Measurements from ENCODE around the gene TRIO. TPM values are rescaled to one million over a fixed set of nuclear protein-coding genes. Genes with fewer than 3 reads are reported as not detected.

Gene TRIO
- total RNA-seq, 3 donors from 2014 or later (not counting 1 experiment from before 2014, with no cell fraction given): 84.6 to 136 (median 94.3) TPM

- TF ChIP-seq, protein P1, sequence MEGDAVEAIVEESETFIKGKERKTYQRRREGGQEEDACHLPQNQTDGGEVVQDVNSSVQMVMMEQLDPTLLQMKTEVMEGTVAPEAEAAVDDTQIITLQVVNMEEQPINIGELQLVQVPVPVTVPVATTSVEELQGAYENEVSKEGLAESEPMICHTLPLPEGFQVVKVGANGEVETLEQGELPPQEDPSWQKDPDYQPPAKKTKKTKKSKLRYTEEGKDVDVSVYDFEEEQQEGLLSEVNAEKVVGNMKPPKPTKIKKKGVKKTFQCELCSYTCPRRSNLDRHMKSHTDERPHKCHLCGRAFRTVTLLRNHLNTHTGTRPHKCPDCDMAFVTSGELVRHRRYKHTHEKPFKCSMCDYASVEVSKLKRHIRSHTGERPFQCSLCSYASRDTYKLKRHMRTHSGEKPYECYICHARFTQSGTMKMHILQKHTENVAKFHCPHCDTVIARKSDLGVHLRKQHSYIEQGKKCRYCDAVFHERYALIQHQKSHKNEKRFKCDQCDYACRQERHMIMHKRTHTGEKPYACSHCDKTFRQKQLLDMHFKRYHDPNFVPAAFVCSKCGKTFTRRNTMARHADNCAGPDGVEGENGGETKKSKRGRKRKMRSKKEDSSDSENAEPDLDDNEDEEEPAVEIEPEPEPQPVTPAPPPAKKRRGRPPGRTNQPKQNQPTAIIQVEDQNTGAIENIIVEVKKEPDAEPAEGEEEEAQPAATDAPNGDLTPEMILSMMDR (IDR thresholded peaks at IDR 0.05): peak; percentile 90
- 82% methylated on average over 6 of the region's 7 CpGs for WGBS (ENCODE audit: insufficient coverage)
- Histone ChIP-seq H3K4me1 (ENCODE audit: control insufficient read depth, insufficient read depth, low read length) (peaks cover 10% of the 10 kb centered on the region), H3K9me3 (ENCODE audit: control insufficient read depth, insufficient read depth, low read length) (no peaks in the 10 kb centered on the region), H3K27me3 (ENCODE audit: control insufficient read depth, insufficient read depth, low read length) (no peaks in the 10 kb centered on the region), H3K36me3 (ENCODE audit: control insufficient read depth, insufficient read depth, low read length) (no peaks in the 10 kb centered on the region), H3K4me3 (ENCODE audit: low read length) (no peak overlapping the region), H3K27ac (ENCODE audit: low read length) (no peak overlapping the region)
- H3K27me3 Mint-ChIP-seq (ENCODE audit: low read depth in 2 of 2): no peaks in the 10 kb centered on the region
- intact Hi-C loops (cut with micrococcal nuclease): loop anchor here (1.0 to 2.0 kb wide), 3 partner anchors 15 to 296 kb away; no protein-coding TSS in a partner anchor
- H3K4me1 Mint-ChIP-seq: peaks cover 10 to 15% of the 10 kb centered on the region in 2 donors
- no peaks in the 10 kb centered on the region for H3K36me3 Mint-ChIP-seq
- peak; percentile 57 to 82 for DNase-seq
- no peak overlapping the region for H3K27ac Mint-ChIP-seq
- peak; percentile 90 to 99 (median 99) for ATAC-seq
- no peak overlapping the region for H3K4me3 Mint-ChIP-seq
- no peaks in the 10 kb centered on the region for H3K9me3 Mint-ChIP-seq
These were observed 208.9 kb downstream of the TRIO start for GRCh38 chr5:14351845-14352712.

GRCh38 chr5:14353726-14354474 is 210.8 kb downstream of the TRIO start:
- 88% methylated on average over 11 of the region's 11 CpGs for WGBS (ENCODE audit: insufficient coverage)
- no peaks in the 10 kb centered on the region for H3K27me3 Mint-ChIP-seq (ENCODE audit: low read depth in 2 of 2)

DNA sequence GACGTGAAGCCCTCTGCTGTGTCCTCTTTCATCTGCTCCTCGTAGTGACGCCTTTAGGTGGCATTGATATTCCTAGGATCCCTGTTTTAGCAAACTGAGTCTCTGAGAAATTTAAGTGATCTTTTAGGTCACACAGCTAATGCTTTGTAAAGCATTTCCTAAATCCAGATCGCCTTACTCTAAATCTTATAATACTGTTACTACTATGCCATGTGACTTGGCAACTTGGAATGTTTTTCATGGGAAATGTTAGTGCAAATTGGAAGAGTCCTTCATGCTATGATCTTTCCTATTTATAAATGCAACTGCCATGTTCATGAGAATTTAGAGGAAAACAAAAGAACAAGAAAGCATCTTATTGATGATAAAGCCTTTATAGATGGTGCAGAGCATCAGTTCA is 212.2 kb downstream of the TRIO start:
- Mint-ChIP-seq H3K36me3 (no peaks in the 10 kb centered on the region), H3K4me1 (peaks cover 10 to 24% of the 10 kb centered on the region in 2 donors), H3K27ac (no peak overlapping the region), H3K27me3 (ENCODE audit: low read depth in 2 of 2) (no peaks in the 10 kb centered on the region), H3K9me3 (no peaks in the 10 kb centered on the region), H3K4me3 (no peak overlapping the region)
- no peaks in the 10 kb centered on the region for H3K27me3 ChIP-seq (ENCODE audit: control insufficient read depth, insufficient read depth, low read length)
- TF ChIP-seq, protein P1 (IDR thresholded peaks at IDR 0.05): no peak
- intact Hi-C loops (cut with micrococcal nuclease): no loop called here
- H3K27ac ChIP-seq (ENCODE audit: low read length): no peak overlapping the region
- no peak overlapping the region for H3K4me3 ChIP-seq (ENCODE audit: low read length)
- WGBS (ENCODE audit: insufficient coverage): 93% methylated on average over 3 of the region's 4 CpGs
- H3K36me3 ChIP-seq (ENCODE audit: control insufficient read depth, insufficient read depth, low read length): no peaks in the 10 kb centered on the region
- DNase-seq (no peak), ATAC-seq (no peak)
- H3K4me1 ChIP-seq (ENCODE audit: control insufficient read depth, insufficient read depth, low read length): peaks cover 26% of the 10 kb centered on the region
- no peaks in the 10 kb centered on the region for H3K9me3 ChIP-seq (ENCODE audit: control insufficient read depth, insufficient read depth, low read length)

More at GRCh38 chr5:14353726-14354474, 210.8 kb downstream of the TRIO start:
- TF ChIP-seq, protein P1 (IDR thresholded peaks at IDR 0.05): no peak
- Histone ChIP-seq H3K27ac (ENCODE audit: low read length) (no peak overlapping the region), H3K36me3 (ENCODE audit: control insufficient read depth, insufficient read depth, low read length) (no peaks in the 10 kb centered on the region), H3K27me3 (ENCODE audit: control insufficient read depth, insufficient read depth, low read length) (no peaks in the 10 kb centered on the region), H3K4me1 (ENCODE audit: control insufficient read depth, insufficient read depth, low read length) (peaks cover 16% of the 10 kb centered on the region), H3K9me3 (ENCODE audit: control insufficient read depth, insufficient read depth, low read length) (no peaks in the 10 kb centered on the region), H3K4me3 (ENCODE audit: low read length) (no peak overlapping the region)
- no peak for ATAC-seq
- Mint-ChIP-seq H3K4me3 (no peak overlapping the region), H3K27ac (no peak overlapping the region), H3K36me3 (no peaks in the 10 kb centered on the region), H3K9me3 (no peaks in the 10 kb centered on the region), H3K4me1 (peaks cover 10 to 21% of the 10 kb centered on the region in 2 donors)
- intact Hi-C loops (cut with micrococcal nuclease): loop anchor here (2.0 kb wide), 2 partner anchors 13 to 45 kb away; no protein-coding TSS in a partner anchor
- no peak for DNase-seq
